B cell (primary cell): ENCODE results near the gene EGFLAM. TPM values are rescaled to one million over a fixed set of nuclear protein-coding genes. Genes with fewer than 3 reads are reported as not detected.

ENCODE experiments used
- ATAC-seq: fragments of 200-7000 bp; cut with Tn5 transposase; one replicate; pipeline ENCODE4 v1.10.0; 2021; ENCODE audit warnings: low read depth, mild to moderate bottlenecking, moderate number of reproducible peaks, moderate library complexity
- CTCF ChIA-PET: fragments of 350-600 bp; sonication (Branson Sonifier 250); formaldehyde crosslinking; loops from one replicate; lab custom pipeline; 2021; ENCODE audit warnings: antibody characterized with exemption, inconsistent platforms; lab: Charles Lee
- POLR2A ChIA-PET: fragments of 350-600 bp; sonication (Branson Sonifier 250); formaldehyde crosslinking; loops from one replicate; lab custom pipeline; 2021; ENCODE audit warnings: antibody characterized with exemption; lab: Charles Lee
- DNase-seq: peaks from one replicate; pipeline ENCODE4 v3.0.0; 2013
- H2AFZ ChIP-seq: 2 replicates; pipeline ENCODE4 v1.6.1; 2012; ENCODE audit warnings: mild to moderate bottlenecking, low read depth, low read length; ENCODE audit not compliant: insufficient read depth, poor library complexity, severe bottlenecking
- H3K27ac ChIP-seq, 2 donors: 1 replicate in 1 of 2; 2 replicates in 1 of 2; pipeline ENCODE4 v1.5.1; 2012 to 2013; ENCODE audit warnings: low read length in 2 of 2, mild to moderate bottlenecking in 2 of 2, moderate library complexity in 1 of 2
- H3K27me3 ChIP-seq, 4 experiments: fragments of 200-600 bp in 1 of 4; sonication (generic) in 1 of 4; replicated peaks in 1 of 4; 1 replicate in 2 of 4; 2 replicates in 2 of 4; pipeline versions ENCODE4 v1.6.1 to v1.7.0; 2013 to 2016; ENCODE audit warnings: low read length in 3 of 4, mild to moderate bottlenecking in 2 of 4, mixed read lengths in 1 of 4, moderate library complexity in 1 of 4; ENCODE audit not compliant: insufficient read depth in 4 of 4, control insufficient read depth in 3 of 4; ENCODE audit errors: control extremely low read depth in 1 of 4
- H3K36me3 ChIP-seq, 2 experiments: replicated peaks in 1 of 2; 1 replicate in 1 of 2; 2 replicates in 1 of 2; pipeline versions ENCODE4 v1.6.1 to v1.7.1; 2013; ENCODE audit warnings: low read length in 1 of 2; ENCODE audit not compliant: insufficient read depth in 2 of 2, control insufficient read depth in 1 of 2; ENCODE audit errors: control extremely low read depth in 1 of 2, extremely low read depth in 1 of 2
- H3K4me1 ChIP-seq, 2 donors: fragments of 200-600 bp in 1 of 2; sonication (generic) in 1 of 2; 1 replicate in 1 of 2; 2 replicates in 1 of 2; pipeline versions ENCODE4 v1.5.1 to v1.6.1; 2013 to 2017; ENCODE audit warnings: low read length in 2 of 2; ENCODE audit not compliant: control insufficient read depth in 2 of 2, insufficient read depth in 2 of 2
- H3K4me2 ChIP-seq: replicated peaks from 2 replicates; pipeline ENCODE3; 2012; ENCODE audit warnings: mild to moderate bottlenecking, low read depth, low read length; ENCODE audit not compliant: poor library complexity, severe bottlenecking
- H3K4me3 ChIP-seq, 5 experiments: fragments of 200-600 bp in 1 of 5; sonication (generic) in 1 of 5; 1 replicate in 3 of 5; 2 replicates in 2 of 5; pipeline versions ENCODE4 v1.5.1 to v1.7.0; 2011 to 2016; ENCODE audit warnings: low read length in 4 of 5, mild to moderate bottlenecking in 4 of 5, low read depth in 2 of 5, control low read depth in 1 of 5, moderate library complexity in 1 of 5; ENCODE audit not compliant: insufficient read depth in 1 of 5; ENCODE audit errors: control extremely low read depth in 1 of 5, extremely low read depth in 1 of 5
- H3K79me2 ChIP-seq: fragments of 200-600 bp; sonication (generic); one replicate; pipeline ENCODE4 v1.6.0; 2016; ENCODE audit warnings: low read length; ENCODE audit not compliant: control insufficient read depth, insufficient read depth
- H3K9ac ChIP-seq: fragments of 200-600 bp; sonication (generic); 2 replicates; pipeline ENCODE4 v1.6.1; 2017; ENCODE audit warnings: mild to moderate bottlenecking, low read length, moderate library complexity
- H3K9me3 ChIP-seq, 3 donors: one replicate each; pipeline versions ENCODE4 v1.6.1 to v1.7.1; 2013; ENCODE audit warnings: low read length in 2 of 3; ENCODE audit not compliant: control insufficient read depth in 2 of 3, insufficient read depth in 1 of 3; ENCODE audit errors: control extremely low read depth in 1 of 3
- H4K20me1 ChIP-seq: 2 replicates; pipeline ENCODE4 v1.6.0; 2012; ENCODE audit warnings: mild to moderate bottlenecking, low read length; ENCODE audit not compliant: insufficient read depth, control insufficient read depth, poor library complexity, severe bottlenecking
- H3K27ac Mint-ChIP-seq: one replicate; pipeline ENCODE4 v1.8.0; 2021; ENCODE audit warnings: mixed read lengths
- H3K27me3 Mint-ChIP-seq: one replicate; pipeline ENCODE4 v1.8.0; 2021; ENCODE audit warnings: mixed read lengths
- H3K4me1 Mint-ChIP-seq: one replicate; pipeline ENCODE4 v1.8.0; 2021; ENCODE audit warnings: mixed read lengths
- H3K4me3 Mint-ChIP-seq: one replicate; pipeline ENCODE4 v1.8.0; 2021; ENCODE audit warnings: mixed read lengths
- H3K9me3 Mint-ChIP-seq: one replicate; pipeline ENCODE4 v1.8.0; 2022; ENCODE audit warnings: mixed read lengths; ENCODE audit not compliant: insufficient read depth
- CTCF ChIP-seq: fragments of 200-600 bp; IDR thresholded peaks from one replicate; pipeline ENCODE4 v1.8.0; 2022; ENCODE audit warnings: antibody characterized with exemption, mild to moderate bottlenecking
- EZH2 ChIP-seq: IDR thresholded peaks from 2 replicates; pipeline ENCODE4 v1.6.1; 2012; ENCODE audit warnings: borderline replicate concordance, low read depth, mild to moderate bottlenecking, moderate library complexity, low read length; ENCODE audit not compliant: insufficient read depth, poor library complexity, severe bottlenecking
- WGBS: methylation state at CpG from one replicate; pipeline ENCODE4 v1.1.5; 2013; ENCODE audit warnings: missing lambda C conversion rate; ENCODE audit not compliant: insufficient coverage; 5-methylcytosine and 5-hydroxymethylcytosine counted together
- intact Hi-C: fragments of 100-400 bp; cut with micrococcal nuclease; formaldehyde crosslinking; loops from one replicate; pipeline ENCODE4 v1.10.0; 2022
- polyA plus RNA-seq: library from polyadenylated mRNA; depleted of rRNA; stranded (reverse); fragments of >200 nt; gene quantifications from 2 replicates; pipeline ENCODE4 v1.2.3, GENCODE V29; 2012
- total RNA-seq, 2 donors: library from RNA; stranded (reverse); fragments of 120-200 nt in 1 of 2; gene quantifications; 1 replicate in 1 of 2; 2 replicates in 1 of 2; pipeline versions ENCODE4 v1.2.3 to v1.2.4, GENCODE V29; 2013 to 2022

Gene EGFLAM
- total and polyA plus RNA-seq, 2 donors (not counting 1 experiment from before 2014, with no cell fraction given), result not detected

- Histone ChIP-seq H3K4me1 (no peaks in the 10 kb centered on the region), H4K20me1 (no peaks in the 10 kb centered on the region), H2AFZ (no peak overlapping the region), H3K27me3 (no peaks in the 10 kb centered on the region), H3K36me3 (no peaks in the 10 kb centered on the region), H3K4me2 (no peak overlapping the region), H3K79me2 (no peaks in the 10 kb centered on the region), H3K27ac (no peak overlapping the region), H3K9ac (no peak overlapping the region), H3K9me3 (peaks cover 0 to 3% (median 0%) of the 10 kb centered on the region in 3 donors), H3K4me3 (no peak overlapping the region)
- TF ChIP-seq CTCF (no peak), EZH2 (no peak)
- ATAC-seq (no peak), DNase-seq (no peak)
- H3K27me3 Mint-ChIP-seq, result peaks cover 6% of the 10 kb centered on the region
- POLR2A ChIA-PET, result no interaction called here
- no peaks in the 10 kb centered on the region for H3K9me3 Mint-ChIP-seq
- no peak overlapping the region for H3K27ac Mint-ChIP-seq
- intact Hi-C loops, result no loop called here
- H3K4me1 Mint-ChIP-seq, result no peaks in the 10 kb centered on the region
- WGBS, result 52% methylated on average over 6 of the region's 11 CpGs
- CTCF ChIA-PET, result no interaction called here
- H3K4me3 Mint-ChIP-seq, result no peak overlapping the region
Measured at GRCh38 chr5:38338455-38338854, 80.1 kb downstream of the EGFLAM start.

DNA sequence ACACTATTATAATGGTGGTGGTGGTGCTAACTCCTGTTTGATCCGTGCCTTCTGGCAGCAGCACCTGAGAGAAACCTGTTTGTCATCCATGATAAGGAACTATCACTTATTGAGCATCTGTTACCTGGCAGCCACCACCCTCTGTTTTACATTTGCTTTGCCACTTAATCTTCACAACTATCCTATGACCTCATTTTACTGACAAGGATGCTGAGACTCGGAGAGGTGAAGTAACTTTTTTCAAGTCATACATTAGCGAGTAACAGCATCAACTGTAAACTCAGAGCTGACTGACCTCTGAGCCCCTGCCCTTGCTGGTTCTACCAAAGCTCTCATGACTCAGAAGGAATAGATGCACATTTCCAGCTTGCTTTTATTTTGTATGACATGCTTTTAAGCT is 81.1 kb downstream of the EGFLAM start:
- TF ChIP-seq EZH2 (no peak), CTCF (no peak)
- no peaks in the 10 kb centered on the region for H3K4me1 Mint-ChIP-seq
- Histone ChIP-seq H3K4me2 (no peak overlapping the region), H3K79me2 (no peaks in the 10 kb centered on the region), H3K4me3 (no peak overlapping the region), H3K9ac (no peak overlapping the region), H3K27me3 (no peaks in the 10 kb centered on the region), H3K9me3 (peaks cover 0 to 3% (median 0%) of the 10 kb centered on the region in 3 donors), H3K4me1 (no peaks in the 10 kb centered on the region), H3K27ac (no peak overlapping the region), H3K36me3 (no peaks in the 10 kb centered on the region), H2AFZ (no peak overlapping the region), H4K20me1 (no peaks in the 10 kb centered on the region)
- peaks cover 6% of the 10 kb centered on the region for H3K27me3 Mint-ChIP-seq
- no peaks in the 10 kb centered on the region for H3K9me3 Mint-ChIP-seq
- intact Hi-C loops, result no loop called here
- no peak overlapping the region for H3K27ac Mint-ChIP-seq
- POLR2A ChIA-PET, result no interaction called here
- no peak for DNase-seq
- 61% methylated on average over 3 of the region's 3 CpGs for WGBS
- ATAC-seq, result no peak
- no peak overlapping the region for H3K4me3 Mint-ChIP-seq
- CTCF ChIA-PET, result no interaction called here
